Putamen (tissue), 1 donor: ENCODE measurements around the gene SERPINB1.

Experiments used
- DNase-seq: peaks from one replicate; pipeline ENCODE4 v3.0.0-alpha.2; 2016; ENCODE audit warnings: low spot score

SERPINB1 gene

GRCh38 chr6:2850538-2851113 lies 9.0 kb upstream of the SERPINB1 start:
- no peak for DNase-seq

DNA sequence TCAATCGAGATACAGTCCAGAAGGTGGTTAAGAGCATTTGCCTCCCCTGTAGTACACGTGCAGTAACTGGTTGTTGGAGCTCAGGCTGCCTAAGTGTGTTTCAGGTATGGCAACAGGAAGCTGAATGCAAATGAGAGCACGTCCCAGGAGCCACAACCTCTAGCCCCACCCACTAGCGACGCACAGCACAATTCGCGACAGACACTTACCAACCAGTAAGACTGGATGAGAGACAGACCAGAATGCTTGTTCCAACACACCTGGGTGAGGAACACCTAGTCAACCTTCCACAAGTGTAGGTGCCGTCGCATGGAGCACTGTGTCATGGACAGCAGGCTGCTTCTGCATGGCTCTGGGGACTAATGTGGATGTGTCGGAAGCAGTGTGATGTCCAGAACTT lies 7.2 kb upstream of the SERPINB1 start:
- no peak for DNase-seq

GRCh38 chr6:2845880-2846208 lies 4.2 kb upstream of the SERPINB1 start:
- DNase-seq: no peak

GRCh38 chr6:2844008-2844407 lies 2.3 kb upstream of the SERPINB1 start:
- DNase-seq: no peak

DNA sequence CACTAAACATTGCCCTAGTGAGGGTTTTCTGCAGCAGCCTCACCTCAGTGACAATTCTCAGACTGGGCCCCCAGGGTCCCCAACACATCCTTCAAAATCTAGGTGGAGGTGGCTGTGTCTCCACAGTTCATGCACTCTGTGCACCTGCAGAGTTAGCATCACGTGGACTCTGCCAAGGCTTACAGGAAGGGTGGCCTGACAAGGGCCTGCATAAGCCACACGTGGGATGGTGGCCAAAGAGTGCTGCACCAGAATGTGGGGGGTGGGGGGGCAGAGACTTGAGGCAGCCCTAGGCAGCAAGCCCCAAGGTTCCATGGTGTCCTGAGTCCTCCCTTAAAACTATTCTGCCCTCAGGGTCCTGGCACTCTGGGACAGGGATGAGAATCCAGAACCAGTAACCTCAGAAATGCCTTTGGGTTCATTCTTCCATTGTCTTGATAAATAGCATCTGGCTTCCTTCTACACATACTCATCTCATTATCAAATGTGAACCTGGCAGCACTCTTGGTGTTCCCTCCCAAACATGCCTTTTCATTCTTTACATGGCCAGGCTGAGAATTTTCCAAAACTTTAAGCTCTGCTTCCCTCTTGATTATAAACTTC lies 1.6 kb upstream of the SERPINB1 start:
- DNase-seq: no peak

DNA sequence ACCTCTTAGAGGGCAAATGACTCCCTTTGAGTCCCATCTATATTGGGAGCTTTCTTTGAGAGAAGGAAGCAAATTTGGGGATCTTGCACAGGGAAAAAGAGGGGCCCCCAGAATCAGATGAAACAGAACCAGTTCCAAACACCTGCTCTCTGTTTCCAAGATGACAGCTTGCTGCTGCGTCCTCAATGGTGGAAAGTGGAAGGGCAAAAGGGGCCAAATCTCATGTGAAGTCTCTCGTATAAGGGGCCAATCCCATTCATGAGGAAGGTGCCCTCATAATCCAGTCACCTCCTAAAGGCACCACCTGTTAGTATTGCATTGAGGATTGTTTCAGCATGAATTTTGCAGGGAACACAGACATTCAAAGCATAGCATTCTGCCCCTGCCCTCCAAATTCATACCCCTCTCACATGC lies 483 bp upstream of the SERPINB1 start:
- DNase-seq: no peak

DNA sequence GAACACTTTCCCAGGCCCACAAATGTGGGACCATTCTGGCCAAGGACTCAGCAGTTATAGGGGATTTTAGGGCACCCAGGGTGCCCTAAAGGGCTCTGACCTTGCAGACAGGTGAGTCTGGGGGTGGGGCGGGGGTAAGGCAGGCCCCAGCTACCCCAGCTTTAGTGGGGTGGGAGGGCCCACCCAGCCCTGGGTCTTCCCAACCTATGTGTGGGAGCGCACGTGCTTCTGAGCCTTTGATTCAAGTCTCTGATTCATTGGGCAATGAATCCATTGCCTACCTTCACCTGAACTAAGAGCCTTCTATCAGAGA lies 958 bp downstream of the SERPINB1 start:
- no peak for DNase-seq

- DNase-seq: peak; percentile 63
Measured at GRCh38 chr6:2839982-2840748, 1.5 kb downstream of the SERPINB1 start.

DNA sequence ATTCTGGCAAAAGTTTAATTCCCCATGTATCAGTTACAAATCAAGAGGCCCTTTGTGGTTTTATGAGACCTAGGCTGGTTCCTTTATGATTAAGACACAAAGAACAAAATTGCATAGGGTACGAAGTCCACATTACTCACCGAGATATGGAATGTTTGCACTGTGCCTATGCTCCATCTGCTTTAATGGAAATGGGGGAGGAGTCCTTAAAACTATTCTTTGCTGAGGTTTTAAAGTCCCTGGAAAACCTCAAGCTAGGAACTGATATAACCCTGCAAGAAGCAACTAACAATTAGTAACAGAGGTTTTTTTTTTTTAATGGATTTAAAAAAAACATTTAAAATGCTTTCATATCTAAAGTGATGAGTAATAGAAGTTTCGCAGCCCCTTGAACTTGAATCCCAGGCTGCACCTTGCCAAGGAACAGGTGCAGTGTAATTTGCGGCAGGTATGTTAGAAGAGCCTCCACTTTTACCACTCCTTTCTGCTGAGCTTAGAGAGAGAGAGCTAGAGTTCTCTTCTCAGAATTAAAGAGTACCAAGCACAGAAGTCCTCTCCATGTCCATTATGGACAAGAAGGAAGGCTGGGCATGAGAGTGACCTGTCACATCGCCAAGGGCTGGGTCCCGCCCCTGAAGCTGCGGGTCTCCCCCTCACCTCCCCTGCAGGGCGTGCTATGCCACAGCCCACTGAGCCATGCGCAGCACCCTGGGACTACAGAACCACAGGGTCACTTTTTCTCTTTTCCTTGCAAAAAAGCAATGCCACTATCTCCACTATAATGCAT lies 2.3 kb downstream of the SERPINB1 start:
- DNase-seq: no peak

DNA sequence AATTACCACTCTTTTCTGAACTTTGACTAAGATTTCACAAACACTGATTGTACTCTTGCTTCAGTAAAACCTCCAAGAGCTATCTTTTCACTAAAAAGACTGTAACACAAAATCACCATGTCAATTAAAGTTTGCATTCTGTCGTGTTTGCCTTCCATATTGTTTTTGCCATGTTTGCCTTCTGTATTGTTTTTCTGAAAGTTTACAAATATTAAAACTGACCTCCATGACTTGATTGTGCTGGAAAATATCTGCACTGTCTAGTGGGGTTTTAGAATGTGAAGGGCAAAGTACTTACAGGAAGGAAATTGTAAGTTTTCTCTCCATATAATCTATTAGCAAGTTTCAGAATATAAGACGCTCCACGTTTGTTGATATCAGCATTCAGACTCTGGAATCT lies 3.4 kb downstream of the SERPINB1 start:
- DNase-seq: no peak

DNA sequence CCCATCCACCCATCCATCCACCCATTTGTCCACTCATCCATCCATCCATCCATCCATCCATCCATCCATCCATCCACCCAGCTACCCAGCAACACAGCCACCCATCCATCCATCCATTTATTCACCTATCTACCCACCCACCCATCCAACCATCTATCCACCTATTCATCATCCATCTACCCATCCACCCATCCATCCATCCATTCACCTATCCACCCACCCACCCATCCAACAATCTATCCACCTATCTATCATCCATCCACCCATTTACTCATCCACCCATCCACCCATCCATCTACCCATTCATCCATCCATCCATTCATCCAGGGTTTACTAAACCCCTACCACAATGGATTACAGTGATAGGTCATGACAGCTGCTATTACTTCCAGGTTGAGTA lies 7.4 kb downstream of the SERPINB1 start:
- DNase-seq: no peak

DNA sequence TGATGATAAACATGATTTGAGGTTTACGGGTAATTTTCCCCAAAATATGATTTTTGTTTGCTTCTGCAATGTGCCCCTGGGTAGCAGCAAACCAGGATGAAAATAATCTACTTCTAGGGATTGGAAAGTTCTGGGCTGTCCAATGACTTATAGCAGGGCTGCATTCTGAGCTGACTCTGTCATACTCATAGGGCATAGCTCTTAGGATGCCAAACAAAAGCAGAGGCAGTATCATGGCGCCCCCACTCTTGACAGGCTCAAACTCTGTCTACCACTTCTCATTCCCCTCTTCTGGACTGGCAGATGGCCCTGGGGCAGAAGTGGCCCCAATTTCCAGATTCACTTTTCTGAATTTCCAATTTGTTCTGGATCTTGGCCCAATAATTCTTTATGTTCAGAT lies 10.3 kb downstream of the SERPINB1 start:
- DNase-seq: no peak

DNA sequence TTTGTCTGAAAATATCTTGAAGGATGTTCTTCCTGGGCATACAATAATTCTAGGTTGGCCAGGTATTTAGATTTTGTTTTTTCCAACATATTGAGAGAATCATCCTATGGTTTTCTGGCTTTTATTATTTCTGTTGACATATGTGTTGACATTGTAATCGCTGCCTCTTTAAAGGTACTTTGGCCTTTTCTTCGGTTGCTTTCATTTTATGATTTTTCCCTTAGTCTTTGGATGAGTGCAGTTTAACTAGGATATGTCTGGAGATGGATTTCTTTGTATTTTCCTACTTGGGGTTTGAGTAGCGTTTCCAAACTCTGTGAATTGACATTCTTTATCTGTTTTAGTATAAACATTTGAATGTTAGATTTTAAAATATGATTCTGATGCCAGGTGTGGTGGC lies 11.5 kb downstream of the SERPINB1 start:
- DNase-seq: no peak

DNA sequence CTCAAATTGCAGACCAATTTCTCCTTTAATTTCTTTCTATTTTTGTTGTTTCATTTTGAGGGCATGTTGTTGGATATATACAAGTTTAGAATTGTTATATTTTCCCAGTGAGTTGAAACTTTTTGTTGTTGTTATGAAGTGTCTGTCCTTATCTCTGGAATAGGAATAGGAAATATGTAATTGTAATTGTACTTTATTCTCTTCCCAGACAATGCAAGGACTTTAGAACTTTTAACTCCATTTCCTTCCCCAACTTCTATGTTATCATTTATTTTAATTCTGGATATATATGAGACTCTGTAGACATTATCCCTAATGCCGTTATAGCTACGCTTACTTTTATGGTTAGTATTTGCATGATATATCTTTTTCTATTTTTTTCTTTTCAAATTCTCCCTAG lies 12.4 kb downstream of the SERPINB1 start:
- DNase-seq: no peak

DNA sequence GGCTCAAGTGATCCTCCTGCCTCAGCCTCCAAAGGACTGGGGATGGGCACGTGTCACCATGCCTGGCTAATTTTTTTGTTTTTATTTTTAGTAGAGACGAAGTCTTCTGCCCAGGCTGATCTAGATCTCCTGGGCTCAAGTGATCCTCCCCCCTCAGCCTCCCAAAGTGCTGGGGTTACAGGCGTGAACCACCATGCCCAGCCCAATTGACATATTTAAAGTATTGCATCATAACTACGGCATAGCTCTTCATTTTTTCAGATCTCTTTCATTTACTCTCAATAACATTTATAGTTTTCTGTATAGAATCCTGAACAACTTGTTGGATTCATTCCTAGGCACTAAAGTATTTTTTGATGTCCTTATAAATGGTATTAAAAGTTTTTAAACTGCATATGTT lies 13.0 kb downstream of the SERPINB1 start:
- DNase-seq: no peak

DNA sequence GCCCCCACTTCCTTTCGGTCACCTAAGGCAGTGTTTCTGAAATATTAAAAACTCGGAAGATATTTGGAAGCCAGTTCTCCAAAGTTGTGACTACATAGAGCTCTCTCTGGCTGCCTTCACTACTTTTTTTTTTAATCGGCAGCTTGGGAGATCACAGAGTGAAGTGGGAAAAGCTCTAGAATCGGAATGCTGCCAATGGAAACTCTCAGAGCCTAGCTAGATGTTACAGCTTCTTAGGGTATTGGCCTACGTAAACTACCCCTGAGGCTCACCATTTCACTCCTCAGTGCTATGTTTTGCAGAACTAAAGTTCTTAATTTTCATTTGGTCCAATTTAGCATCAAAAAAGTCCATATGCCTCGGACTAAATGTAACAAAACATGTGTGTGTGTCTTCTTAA lies 14.5 kb downstream of the SERPINB1 start:
- DNase-seq: no peak

DNA sequence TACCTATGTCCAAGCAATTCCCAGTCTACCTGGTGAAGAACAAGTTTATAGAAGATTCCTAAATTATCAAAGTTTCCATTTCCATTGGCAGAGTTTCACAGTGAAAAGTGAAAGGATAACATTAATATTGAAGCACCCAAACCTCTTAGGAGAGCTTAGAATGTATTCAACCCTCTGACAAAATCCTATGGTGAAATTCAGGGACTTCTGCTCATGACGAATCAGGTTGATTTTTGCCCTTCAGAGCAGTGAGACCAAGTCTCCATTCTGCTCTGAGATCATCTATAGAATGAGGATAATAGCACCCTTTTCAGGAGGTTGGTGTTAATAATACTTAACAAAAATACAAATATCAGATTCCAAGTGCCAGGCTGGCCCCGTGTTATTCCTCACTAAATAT lies 15.5 kb downstream of the SERPINB1 start:
- DNase-seq: no peak

- DNase-seq: no peak
Measured at GRCh38 chr6:2823104-2823850, 18.4 kb downstream of the SERPINB1 start.

GRCh38 chr6:2821554-2821953 lies 20.1 kb downstream of the SERPINB1 start:
- DNase-seq: no peak

- no peak for DNase-seq
Measured at GRCh38 chr6:2820415-2820814, 21.2 kb downstream of the SERPINB1 start.

DNA sequence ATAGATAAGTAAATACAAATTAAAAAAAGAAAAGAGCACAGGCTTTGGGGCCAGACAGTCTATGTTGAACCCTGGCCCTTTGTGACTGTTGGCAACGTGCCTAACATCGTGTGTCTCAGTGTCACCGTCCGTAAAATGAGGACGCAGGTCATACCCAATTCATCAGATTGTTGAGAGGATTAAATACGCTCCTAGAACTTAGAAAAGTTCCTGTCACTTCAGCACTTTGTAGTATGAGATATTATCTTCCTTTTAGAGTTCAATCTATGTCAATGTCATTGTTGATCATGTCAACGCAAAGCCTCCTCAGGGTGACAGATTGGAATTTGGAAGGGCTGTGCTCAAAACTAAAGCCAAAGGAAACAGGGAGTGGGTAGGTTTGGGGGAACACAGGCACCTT lies 21.7 kb downstream of the SERPINB1 start:
- no peak for DNase-seq

- no peak for DNase-seq
Measured at GRCh38 chr6:2819115-2819514, 22.5 kb downstream of the SERPINB1 start.
